Thyroid gland (tissue), 4 donors: Measurements from ENCODE around the gene DPYD.

ENCODE experiments used
- POLR2A ChIP-seq, 2 donors: fragments of 450-650 bp; IDR thresholded peaks; one replicate each; pipeline ENCODE4 v1.6.1; 2017; ENCODE audit warnings: antibody characterized with exemption in 2 of 2, mild to moderate bottlenecking in 2 of 2, moderate library complexity in 1 of 2
- TF ChIP-seq, protein P1 (sequence below), 6 experiments: fragments of 200-600 bp in 3 of 6; fragments of 450-650 bp in 3 of 6; sonication (generic) in 3 of 6; IDR thresholded peaks; one replicate each; pipeline ENCODE4 v1.5.1; 2016 to 2019; ENCODE audit warnings: antibody characterized with exemption in 6 of 6, mild to moderate bottlenecking in 2 of 6, inconsistent platforms in 1 of 6, moderate library complexity in 1 of 6

- TF ChIP-seq, protein P1, sequence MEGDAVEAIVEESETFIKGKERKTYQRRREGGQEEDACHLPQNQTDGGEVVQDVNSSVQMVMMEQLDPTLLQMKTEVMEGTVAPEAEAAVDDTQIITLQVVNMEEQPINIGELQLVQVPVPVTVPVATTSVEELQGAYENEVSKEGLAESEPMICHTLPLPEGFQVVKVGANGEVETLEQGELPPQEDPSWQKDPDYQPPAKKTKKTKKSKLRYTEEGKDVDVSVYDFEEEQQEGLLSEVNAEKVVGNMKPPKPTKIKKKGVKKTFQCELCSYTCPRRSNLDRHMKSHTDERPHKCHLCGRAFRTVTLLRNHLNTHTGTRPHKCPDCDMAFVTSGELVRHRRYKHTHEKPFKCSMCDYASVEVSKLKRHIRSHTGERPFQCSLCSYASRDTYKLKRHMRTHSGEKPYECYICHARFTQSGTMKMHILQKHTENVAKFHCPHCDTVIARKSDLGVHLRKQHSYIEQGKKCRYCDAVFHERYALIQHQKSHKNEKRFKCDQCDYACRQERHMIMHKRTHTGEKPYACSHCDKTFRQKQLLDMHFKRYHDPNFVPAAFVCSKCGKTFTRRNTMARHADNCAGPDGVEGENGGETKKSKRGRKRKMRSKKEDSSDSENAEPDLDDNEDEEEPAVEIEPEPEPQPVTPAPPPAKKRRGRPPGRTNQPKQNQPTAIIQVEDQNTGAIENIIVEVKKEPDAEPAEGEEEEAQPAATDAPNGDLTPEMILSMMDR (IDR thresholded peaks at IDR 0.05): no peak
- no peak for TF ChIP-seq POLR2A (IDR thresholded peaks at IDR 0.05)
Measured at GRCh38 chr1:97489834-97490233, 431.0 kb downstream of the DPYD start.
